HG03280 (cell line): ENCODE measurements around the gene CEBPE.

Experiments used
- ATAC-seq: cut with Tn5 transposase; IDR thresholded peaks from one replicate; pipeline ENCODE4 v1.9.1; 2021; ENCODE audit warnings: mild to moderate bottlenecking, moderate library complexity; ENCODE audit not compliant: unreplicated experiment

CEBPE gene

DNA sequence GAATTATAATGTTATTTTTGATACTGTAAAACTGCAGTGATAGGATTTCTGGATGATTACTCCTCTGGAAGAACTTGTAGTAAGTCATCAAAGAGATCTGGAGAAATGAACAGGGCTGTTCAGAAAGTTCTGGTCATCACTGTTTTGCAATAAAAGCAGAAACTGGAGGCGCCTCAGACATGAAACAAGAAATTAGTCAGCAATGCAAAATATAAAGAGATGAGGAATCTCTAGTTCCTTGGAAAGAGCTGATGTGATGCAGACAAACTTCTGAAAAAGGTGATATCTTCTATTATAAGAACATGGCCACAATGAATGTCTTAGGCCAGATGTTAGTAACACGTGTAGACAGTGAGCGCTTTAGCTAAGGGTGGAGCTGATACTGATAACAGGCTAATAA is 33.6 kb downstream of the CEBPE start:
- ATAC-seq: no peak

DNA sequence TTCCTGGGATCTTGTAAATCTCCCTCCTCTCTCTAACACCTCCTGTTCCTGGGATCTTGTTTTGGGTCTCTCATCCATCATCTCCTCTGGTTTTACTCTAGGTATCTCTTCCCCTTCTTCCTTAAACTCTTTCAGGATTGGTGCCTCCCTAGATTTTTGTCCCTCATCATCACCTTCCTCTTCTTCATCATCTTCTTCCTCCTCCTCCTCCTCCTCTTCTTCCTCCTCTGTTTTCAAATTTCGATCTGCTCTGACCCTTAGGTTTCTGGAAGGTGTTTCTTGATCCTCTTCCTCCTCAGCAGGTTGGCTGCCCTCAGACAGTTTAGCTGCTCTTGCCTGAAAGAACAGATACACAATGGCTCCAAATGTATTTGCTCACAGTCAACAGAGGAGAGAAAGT is 38.6 kb downstream of the CEBPE start:
- ATAC-seq: no peak

DNA sequence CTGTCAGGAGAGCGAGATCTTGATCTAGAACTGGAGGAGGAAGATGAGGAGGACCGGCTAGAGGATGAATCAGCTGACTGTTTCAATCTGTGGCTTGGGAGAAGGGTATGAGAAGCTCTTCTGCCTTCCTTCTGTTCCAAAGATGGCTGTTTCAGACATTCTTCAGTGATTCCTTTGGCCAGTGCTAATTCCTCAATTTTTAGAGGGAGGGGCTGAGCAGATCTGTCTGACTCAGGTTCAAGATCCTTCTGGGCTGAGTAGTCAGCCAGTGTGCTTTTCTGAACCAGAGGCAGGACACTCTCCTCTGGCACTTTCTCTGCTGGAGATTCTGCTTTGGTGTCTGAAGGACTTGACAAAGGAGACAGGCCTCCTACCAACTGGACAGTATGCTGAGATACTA is 39.3 kb downstream of the CEBPE start:
- ATAC-seq: no peak

DNA sequence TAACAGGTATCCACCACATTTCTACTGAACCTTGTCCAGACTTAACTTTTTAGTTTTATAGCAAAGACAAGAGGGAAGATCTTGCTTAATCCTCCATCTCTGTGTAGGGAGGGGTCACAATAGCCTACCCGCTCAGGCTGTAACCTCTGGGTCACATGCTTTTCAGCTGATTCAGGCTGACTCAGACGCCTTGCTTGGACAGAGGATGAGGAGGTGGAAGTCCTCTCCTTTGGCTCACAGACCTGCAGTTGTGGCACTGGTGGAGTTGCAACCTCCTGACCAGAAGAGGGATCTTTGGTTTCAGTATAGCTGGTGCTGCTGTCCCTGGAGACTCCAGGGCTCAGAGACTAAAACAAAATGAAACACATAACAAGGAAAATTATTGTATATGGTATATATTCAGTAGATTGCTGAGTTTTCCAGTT is 40.4 kb downstream of the CEBPE start:
- ATAC-seq: no peak

DNA sequence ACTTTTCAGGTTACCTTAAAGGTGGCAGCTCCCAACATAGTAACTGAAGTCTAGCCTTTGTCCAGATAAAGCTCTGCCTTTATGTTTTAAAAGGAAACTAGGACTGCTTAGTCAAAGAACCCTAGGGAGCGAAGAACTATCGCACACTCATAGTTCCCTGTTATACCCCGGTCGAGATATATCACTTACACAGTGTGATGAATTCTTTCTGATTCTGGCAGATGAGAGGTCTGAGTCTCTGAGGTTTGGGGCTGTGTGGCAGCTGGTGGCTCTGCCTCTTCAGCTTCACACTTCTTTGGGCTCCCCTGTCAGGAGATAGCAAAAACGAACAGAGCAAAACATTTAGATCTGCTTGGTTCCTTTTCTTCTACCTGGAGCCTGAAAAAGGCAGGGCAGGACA is 41.1 kb downstream of the CEBPE start:
- ATAC-seq: no peak

DNA sequence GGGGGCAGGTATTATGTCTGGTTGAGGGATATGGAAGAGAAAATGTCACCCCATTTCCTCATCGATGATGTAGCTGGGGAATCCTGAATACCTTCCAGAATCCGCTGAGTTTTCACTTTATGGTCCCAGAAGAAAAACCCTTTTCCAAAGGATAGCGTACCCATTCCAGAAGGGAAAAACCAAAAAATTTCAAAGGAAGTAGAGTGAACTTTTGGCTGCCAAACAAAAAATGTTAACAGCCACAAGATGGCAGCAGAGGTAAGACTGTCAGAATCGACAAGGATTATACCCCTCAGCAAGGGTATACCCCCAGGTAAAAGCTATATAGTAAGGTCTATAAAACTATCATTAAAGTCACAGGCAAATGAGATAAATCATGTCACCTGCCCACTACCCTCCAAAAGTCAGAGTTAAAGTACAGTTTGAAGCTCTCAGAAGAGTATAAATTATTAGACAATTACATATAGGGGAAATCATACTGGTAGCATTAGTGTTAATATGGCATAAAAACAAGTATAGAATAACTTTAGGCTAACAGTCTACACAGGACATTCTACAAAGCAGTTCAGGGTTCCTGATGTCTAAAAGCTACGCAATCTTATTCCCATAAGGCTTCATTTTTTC is 42.2 kb downstream of the CEBPE start:
- ATAC-seq: no peak

DNA sequence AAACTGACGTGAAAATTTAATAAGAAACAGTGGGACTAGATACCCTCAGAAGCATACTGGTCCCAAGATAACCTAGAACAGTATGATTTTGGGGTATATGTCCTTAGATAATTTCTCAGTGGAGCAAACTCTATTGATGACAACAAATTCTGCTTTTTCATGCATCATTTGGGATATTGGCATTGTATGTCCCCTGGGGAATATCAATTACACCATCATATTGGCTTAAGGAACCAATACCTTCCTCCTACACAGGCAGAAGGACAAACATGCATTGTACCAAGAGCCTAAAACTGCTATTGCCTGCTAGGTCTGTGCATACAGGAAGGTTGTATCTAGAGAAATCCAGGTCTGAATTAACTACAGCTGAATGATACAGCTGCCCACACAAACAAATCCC is 44.1 kb downstream of the CEBPE start:
- no peak for ATAC-seq

DNA sequence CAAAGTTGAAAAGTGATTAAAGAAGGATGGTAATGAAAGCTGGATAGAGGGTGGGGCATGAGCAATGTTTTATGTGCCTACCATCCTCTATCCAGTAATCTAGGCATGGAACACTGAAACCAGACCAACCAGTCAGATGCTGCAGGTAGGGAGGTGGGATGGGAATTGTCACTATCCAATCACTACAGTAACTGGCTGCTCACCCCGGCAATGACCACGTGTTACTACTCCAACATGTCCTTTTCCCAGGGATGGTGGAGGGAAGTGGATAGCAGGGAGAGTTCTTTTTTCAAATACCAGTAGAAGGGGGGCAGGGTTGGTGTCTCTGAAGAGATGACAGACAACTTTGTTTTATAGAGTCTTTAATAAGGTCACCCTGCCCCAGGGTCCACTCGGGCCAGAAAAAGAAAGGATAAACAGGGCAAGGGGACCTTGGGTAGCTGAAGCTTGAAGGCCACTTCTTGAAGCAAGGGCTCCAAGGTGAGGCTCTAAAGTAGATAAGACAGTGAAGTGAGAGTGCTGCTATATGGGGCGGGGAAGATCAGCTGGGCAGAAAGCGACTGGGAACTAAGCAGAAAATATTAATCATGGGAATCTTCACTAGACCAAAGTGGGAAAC is 47.0 kb downstream of the CEBPE start:
- no peak for ATAC-seq

DNA sequence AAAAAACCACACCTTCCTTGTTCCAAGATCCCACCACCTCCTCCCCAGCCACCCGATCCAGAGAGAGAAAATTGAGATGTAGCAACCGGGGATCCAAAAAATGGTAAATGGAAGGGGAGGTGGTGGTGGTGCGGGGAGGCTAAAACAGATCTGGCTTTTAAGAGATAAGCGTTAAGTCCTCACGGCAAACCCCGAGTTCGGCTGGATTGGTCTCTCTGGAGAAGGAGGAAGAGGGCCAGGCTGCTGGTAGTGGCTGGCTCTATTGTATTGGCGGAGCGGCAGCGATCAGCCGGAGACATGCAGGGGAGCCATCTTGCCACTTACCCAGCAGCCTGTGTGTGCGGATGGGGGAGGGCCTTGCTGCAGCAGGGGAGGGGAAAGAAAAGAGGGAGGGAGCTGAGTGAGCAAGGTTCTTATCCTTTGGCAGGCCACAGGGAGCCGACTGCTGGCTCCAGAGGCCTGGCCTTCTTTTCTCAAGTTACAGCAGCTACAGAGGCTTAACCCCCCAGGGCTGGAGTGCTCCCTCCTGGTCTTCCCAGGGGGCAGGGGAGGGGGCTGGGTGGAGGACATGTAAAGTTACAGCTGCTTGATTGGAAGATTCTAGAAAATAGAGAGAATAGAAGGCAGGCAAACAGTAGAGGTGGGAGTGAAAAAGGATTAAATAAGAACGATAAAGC is 47.7 kb downstream of the CEBPE start:
- peak; percentile 87 for ATAC-seq

DNA sequence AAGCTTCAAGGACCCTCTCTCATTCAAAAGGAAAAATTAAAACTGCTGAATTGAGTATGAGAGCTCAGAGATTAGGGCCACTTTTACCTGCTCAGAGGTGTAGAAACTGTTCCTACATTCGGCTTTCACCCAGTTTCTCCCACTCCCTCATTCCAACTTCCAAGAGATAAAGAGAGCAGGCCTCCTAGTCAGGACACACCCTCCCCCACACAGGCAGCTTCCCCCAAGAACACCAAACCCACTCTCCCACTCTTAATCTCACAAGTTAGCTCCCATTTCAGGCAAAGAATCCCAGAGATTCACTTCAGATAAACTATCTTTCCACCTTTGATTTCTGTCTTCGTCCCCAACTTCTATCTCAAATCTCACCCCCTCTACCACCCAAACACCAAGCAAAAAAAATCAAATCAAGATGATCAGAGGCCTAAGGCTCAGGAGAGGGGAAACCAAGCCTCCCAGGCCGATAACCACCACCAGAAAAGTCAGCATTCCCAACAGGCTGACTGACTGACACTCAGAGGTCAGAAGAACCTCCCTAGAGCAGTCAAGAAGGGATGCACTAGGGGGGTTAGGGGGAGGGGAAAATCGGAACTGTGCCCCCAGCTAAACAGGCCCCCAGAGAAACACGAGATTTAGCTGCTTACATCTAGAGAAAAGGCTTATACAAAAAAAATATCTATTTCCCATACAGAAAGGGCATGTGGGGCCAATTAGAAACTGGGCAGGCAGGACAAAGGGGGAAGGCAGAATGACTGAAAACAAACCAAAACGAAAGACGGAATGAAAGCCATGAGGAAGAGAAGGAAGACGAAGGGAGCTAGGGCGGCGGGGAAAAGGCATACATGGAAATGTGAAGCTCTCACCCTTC is 48.6 kb downstream of the CEBPE start:
- ATAC-seq: no peak

DNA sequence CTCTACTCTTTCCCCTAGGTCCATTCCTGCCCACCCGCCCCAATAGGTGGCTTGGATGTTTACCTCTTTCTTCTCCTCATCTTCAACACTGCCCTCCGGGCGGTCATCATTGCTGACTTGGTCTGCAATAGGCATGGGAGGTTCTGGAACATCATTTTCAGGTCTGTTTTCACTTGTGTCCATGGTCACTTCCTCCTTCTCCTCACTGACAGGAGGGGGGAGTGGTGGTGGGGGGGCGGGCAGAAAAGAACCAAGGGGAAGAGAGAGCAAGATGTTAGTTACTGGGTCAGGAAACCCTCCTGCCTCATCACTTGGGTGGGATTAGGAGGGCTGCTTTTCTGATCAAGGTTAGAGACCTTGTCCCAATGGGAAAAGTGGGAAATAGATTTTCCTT is 49.6 kb downstream of the CEBPE start:
- ATAC-seq: no peak

DNA sequence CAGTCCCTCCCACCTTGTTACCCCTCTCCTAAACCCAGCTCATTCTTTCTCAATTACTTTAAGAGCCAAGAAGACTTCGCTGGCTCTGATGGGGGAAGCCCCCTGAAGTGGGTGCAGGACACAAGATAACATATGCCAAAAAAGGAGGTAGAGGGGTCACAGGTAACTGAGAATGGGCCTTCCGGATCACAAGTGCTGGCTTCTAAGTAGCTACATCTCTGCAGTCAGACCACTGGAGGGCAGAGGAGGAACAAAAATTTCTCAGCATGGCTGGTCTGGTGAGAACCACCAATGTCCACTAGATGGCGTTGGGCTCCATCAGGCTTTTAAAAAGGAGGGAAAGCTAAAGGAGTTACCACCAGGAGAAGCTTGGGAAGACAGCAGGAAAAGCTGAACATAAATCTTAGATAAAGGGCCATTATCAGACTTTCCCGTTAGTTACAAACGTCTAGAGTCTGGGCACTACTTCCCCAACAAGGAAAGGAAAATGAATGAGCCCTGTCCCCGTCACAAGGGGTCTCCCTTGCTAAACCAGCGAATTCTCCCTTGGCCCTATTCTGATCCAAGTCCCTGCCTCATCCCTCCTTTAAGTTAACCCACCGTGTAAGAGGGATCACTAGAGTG is 50.2 kb downstream of the CEBPE start:
- ATAC-seq: peak; percentile 75

DNA sequence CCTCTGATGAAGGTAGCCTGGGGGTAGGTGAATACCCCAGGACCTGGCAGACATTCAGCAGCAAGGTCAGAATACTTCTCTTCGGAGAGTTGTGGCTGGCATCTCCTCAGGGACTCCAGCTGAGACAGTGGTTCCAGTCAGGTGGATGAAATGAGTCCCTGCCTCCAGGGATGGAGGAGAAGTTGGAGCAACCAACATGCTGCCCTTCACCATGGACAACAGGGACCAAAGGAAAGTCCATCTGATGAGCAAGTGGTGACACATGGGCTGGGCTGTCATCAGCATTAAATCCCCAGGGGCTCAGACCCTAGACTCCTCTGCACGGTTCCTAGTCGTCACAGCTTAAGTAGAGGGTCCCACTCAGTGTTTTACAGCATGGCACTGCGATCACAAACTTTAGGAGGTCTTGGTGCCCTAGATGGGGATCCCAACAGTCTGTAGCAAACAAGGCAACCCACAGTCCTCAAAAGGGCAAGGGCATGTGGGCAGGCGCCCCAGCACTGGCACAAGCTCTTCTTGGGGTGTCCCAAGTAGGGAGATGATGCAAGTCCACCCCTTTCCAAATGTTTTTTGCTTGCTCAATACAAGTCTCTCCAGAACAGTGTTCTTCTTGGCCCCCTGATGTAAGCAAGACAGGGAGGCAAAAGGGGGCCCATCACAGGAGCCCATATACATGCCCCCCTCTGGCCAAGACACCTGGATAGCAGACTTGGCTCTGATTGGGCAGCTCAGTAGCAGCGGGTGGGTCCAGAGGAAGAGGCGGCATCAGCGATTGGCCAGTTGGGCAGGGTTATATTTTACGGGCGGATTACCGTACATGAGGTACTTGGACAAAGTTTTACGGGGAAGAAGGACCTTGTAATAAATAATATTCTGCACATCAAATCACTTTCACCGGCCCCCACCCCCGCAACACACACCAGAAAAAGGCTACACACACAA is 50.9 kb downstream of the CEBPE start:
- no peak for ATAC-seq
